HepG2 (cell line): Measurements from ENCODE around the gene MRPL38. TPM values are rescaled to one million over a fixed set of nuclear protein-coding genes. Genes with fewer than 3 reads are reported as not detected.
A peak's percentile ranks its signal among the peaks of the same experiment; 100 is the strongest.

ENCODE experiments used
- ARID3A ChIP-seq: IDR thresholded peaks from 2 replicates; pipeline ENCODE4 v1.6.1; 2012; ENCODE audit warnings: low read depth, low read length, improper control_type of control experiment
- ARNTL ChIP-seq: sonication (generic); formaldehyde crosslinking; IDR thresholded peaks from 2 replicates; pipeline ENCODE4 v1.4.0; 2020; ENCODE audit warnings: mild to moderate bottlenecking, missing genetic modification reagents
- CBX2 ChIP-seq, 2 experiments: fragments of 200-600 bp in 1 of 2; sonication (generic); formaldehyde crosslinking in 1 of 2; IDR thresholded peaks; 2 replicates each; pipeline versions ENCODE4 v1.7.0 to v1.8.1; 2018 to 2022; ENCODE audit warnings: low read depth in 2 of 2, low read length in 1 of 2, mild to moderate bottlenecking in 1 of 2, missing genetic modification reagents in 1 of 2
- HES4 ChIP-seq: sonication (generic); formaldehyde crosslinking; IDR thresholded peaks from 2 replicates; pipeline ENCODE4 v1.9.0; 2021; ENCODE audit warnings: mild to moderate bottlenecking, missing genetic modification reagents, borderline replicate concordance
- HMG20A ChIP-seq: IDR thresholded peaks from 2 replicates; pipeline ENCODE4 v1.6.1; 2016; ENCODE audit warnings: borderline replicate concordance
- HNF4A ChIP-seq: sonication (generic); formaldehyde crosslinking; IDR thresholded peaks from 2 replicates; pipeline ENCODE4 v1.4.0; 2020; ENCODE audit warnings: missing genetic modification reagents
- HNRNPK ChIP-seq: fragments of 200-400 bp; formaldehyde crosslinking; IDR thresholded peaks from 2 replicates; pipeline ENCODE4 v1.6.1; 2018; ENCODE audit warnings: low read length, low read depth, moderate library complexity, mild to moderate bottlenecking; ENCODE audit not compliant: poor library complexity, severe bottlenecking
- MZF1 ChIP-seq: sonication (generic); formaldehyde crosslinking; IDR thresholded peaks from 2 replicates; pipeline ENCODE4 v1.8.1; 2023; ENCODE audit warnings: mild to moderate bottlenecking, missing genetic modification reagents, borderline replicate concordance
- NFE2L1 ChIP-seq: sonication (generic); formaldehyde crosslinking; IDR thresholded peaks from 2 replicates; pipeline ENCODE4 v1.4.0; 2020; ENCODE audit warnings: missing genetic modification reagents, mild to moderate bottlenecking, borderline replicate concordance
- PCBP1 ChIP-seq: fragments of 200-400 bp; formaldehyde crosslinking; IDR thresholded peaks from 2 replicates; pipeline ENCODE4 v1.6.1; 2017; ENCODE audit warnings: mild to moderate bottlenecking, low read depth, low read length, borderline replicate concordance
- POLR2AphosphoS2 ChIP-seq: IDR thresholded peaks from 2 replicates; pipeline ENCODE4 v1.6.1; 2011; ENCODE audit warnings: low read depth, low read length, improper control_type of control experiment
- TMF1 ChIP-seq: sonication (generic); formaldehyde crosslinking; IDR thresholded peaks from 2 replicates; pipeline ENCODE4 v1.8.1; 2022; ENCODE audit warnings: low read depth, missing genetic modification reagents
- ZBTB37 ChIP-seq: sonication (generic); formaldehyde crosslinking; IDR thresholded peaks from 2 replicates; pipeline ENCODE4 v1.4.0; 2020; ENCODE audit warnings: mild to moderate bottlenecking, missing genetic modification reagents
- ZMAT5 ChIP-seq: sonication (generic); formaldehyde crosslinking; IDR thresholded peaks from 2 replicates; pipeline ENCODE4 v1.5.0; 2020; ENCODE audit warnings: mild to moderate bottlenecking, low read depth, missing genetic modification reagents, borderline replicate concordance
- ZNF18 ChIP-seq: sonication (generic); formaldehyde crosslinking; IDR thresholded peaks from 2 replicates; pipeline ENCODE4 v1.8.0; 2022; ENCODE audit warnings: mild to moderate bottlenecking, missing genetic modification reagents; ENCODE audit not compliant: insufficient replicate concordance
- ZNF207 ChIP-seq: fragments of 450-650 bp; IDR thresholded peaks from 2 replicates; pipeline ENCODE4 v1.6.1; 2016; ENCODE audit warnings: antibody characterized with exemption, borderline replicate concordance
- ZNF296 ChIP-seq: sonication (generic); formaldehyde crosslinking; conservative IDR thresholded peaks from 2 replicates; pipeline ENCODE4 v1.5.0; 2020; ENCODE audit warnings: mild to moderate bottlenecking, missing genetic modification reagents
- ZNF430 ChIP-seq: sonication (generic); formaldehyde crosslinking; IDR thresholded peaks from 2 replicates; pipeline ENCODE4 v1.9.0; 2021; ENCODE audit warnings: mild to moderate bottlenecking, missing genetic modification reagents
- ZNF547 ChIP-seq: sonication (generic); formaldehyde crosslinking; IDR thresholded peaks from 2 replicates; pipeline ENCODE4 v1.5.1; 2020; ENCODE audit warnings: mild to moderate bottlenecking, missing genetic modification reagents
- ZNF770 ChIP-seq: sonication (generic); formaldehyde crosslinking; IDR thresholded peaks from 2 replicates; pipeline ENCODE4 v1.5.0; 2020; ENCODE audit warnings: mild to moderate bottlenecking, missing genetic modification reagents
- ZNF775 ChIP-seq: sonication (generic); formaldehyde crosslinking; IDR thresholded peaks from 2 replicates; pipeline ENCODE4 v1.4.0; 2020; ENCODE audit warnings: missing genetic modification reagents, mild to moderate bottlenecking, moderate library complexity, borderline replicate concordance
- polyA plus RNA-seq, 8 experiments: library from polyadenylated mRNA; depleted of rRNA in 3 of 8; stranded (reverse) in 7 of 8; unstranded in 1 of 8; fragments of >200 nt; fragmentation: Illumina TruSeq in 4 of 8; extraction: Trizol in 4 of 8; gene quantifications; 2 replicates each; pipeline versions ENCODE4 v1.2.1 to v1.2.3, GENCODE V29; 2011 to 2016; ENCODE audit warnings: low read depth in 4 of 8, missing spikeins in 1 of 8, mixed read lengths in 1 of 8; ENCODE audit not compliant: insufficient read depth in 1 of 8
- total RNA-seq, 5 experiments: library from RNA; depleted of rRNA; stranded (reverse); fragments of >200 nt; fragmentation: Illumina TruSeq; extraction: Trizol; gene quantifications; 2 replicates each; pipeline ENCODE4 v1.2.3, GENCODE V29; 2016; ENCODE audit warnings: low read depth in 1 of 5

MRPL38 gene
- total and polyA plus RNA-seq, 2 of the 13 experiments (the other 11 are each of a cell fraction or from before 2014, with no cell fraction given) = 83.7 to 125 TPM

- TF ChIP-seq ARNTL (peak; percentile 74), ZNF18 (peak; percentile 75), HNRNPK (peak; percentile 87), MZF1 (no peak), HES4 (CRISPR knock-in tag) (0 out of 2 replicates have a peak, but pooled peaks have one; percentile 25), CBX2 (IDR thresholded peaks at IDR 0.05; ENCODE audit: low read depth, low read length) (no peak), CBX2 (CRISPR knock-in tag; IDR thresholded peaks at IDR 0.05; ENCODE audit: low read depth) (no peak), ZNF547 (CRISPR knock-in tag) (peak; percentile 97), HMG20A (peak; percentile 52; the same call in 1 of the 2 replicates), POLR2AphosphoS2 (no peak), ZNF207 (no peak), ZNF770 (CRISPR knock-in tag) (peak; percentile 94), ARID3A (peak; percentile 49; the same call in 1 of the 2 replicates), HNF4A (CRISPR knock-in tag) (peak; percentile 70), TMF1 (peak; percentile 81; the same call in 1 of the 2 replicates), NFE2L1 (CRISPR knock-in tag) (no peak), ZNF775 (CRISPR knock-in tag) (no peak), ZBTB37 (CRISPR knock-in tag) (peak; percentile 83), ZNF296 (CRISPR knock-in tag) (no peak), ZMAT5 (CRISPR knock-in tag) (no peak), PCBP1 (no peak; the same call in 1 of the 2 replicates), ZNF430 (peak; percentile 96)
Measured at GRCh38 chr17:75904749-75905521, at the start of gene MRPL38 (continued).
